Osteocyte (in vitro differentiated cells): ENCODE results near the gene DLGAP4. TPM values are rescaled to one million over a fixed set of nuclear protein-coding genes. Genes with fewer than 3 reads are reported as not detected.

ENCODE experiments used
- DNase-seq: peaks from one replicate; pipeline ENCODE4 v3.0.0; 2021; ENCODE audit warnings: mixed read lengths; ENCODE audit not compliant: unreplicated experiment; ENCODE audit errors: extremely low spot score
- H3K27ac Mint-ChIP-seq: one replicate; pipeline ENCODE4 v1.8.0; 2021; ENCODE audit warnings: mild to moderate bottlenecking, mixed read lengths; ENCODE audit not compliant: unreplicated experiment
- H3K27me3 Mint-ChIP-seq: one replicate; pipeline ENCODE4 v1.8.0; 2021; ENCODE audit warnings: mixed read lengths; ENCODE audit not compliant: unreplicated experiment
- H3K36me3 Mint-ChIP-seq: one replicate; pipeline ENCODE4 v1.8.0; 2021; ENCODE audit warnings: mixed read lengths; ENCODE audit not compliant: unreplicated experiment
- H3K4me1 Mint-ChIP-seq: one replicate; pipeline ENCODE4 v1.8.0; 2021; ENCODE audit warnings: mixed read lengths; ENCODE audit not compliant: unreplicated experiment
- H3K4me3 Mint-ChIP-seq: one replicate; pipeline ENCODE4 v1.8.0; 2021; ENCODE audit warnings: mild to moderate bottlenecking, moderate library complexity, mixed read lengths; ENCODE audit not compliant: unreplicated experiment
- H3K9me3 Mint-ChIP-seq: one replicate; pipeline ENCODE4 v1.8.0; 2021; ENCODE audit warnings: mixed read lengths; ENCODE audit not compliant: unreplicated experiment
- total RNA-seq: library from RNA; stranded (reverse); gene quantifications from 2 replicates; pipeline ENCODE4 v1.2.1, GENCODE V29; 2021
- TF ChIP-seq, protein P1 (sequence below): fragments of 200-600 bp; sonication (generic); IDR thresholded peaks from 2 replicates; pipeline ENCODE4 v1.5.0; 2021; ENCODE audit warnings: antibody characterized with exemption, mild to moderate bottlenecking, moderate library complexity

DLGAP4 gene
- total RNA-seq, 1 donor from 2014 or later, result 134 TPM

DNA sequence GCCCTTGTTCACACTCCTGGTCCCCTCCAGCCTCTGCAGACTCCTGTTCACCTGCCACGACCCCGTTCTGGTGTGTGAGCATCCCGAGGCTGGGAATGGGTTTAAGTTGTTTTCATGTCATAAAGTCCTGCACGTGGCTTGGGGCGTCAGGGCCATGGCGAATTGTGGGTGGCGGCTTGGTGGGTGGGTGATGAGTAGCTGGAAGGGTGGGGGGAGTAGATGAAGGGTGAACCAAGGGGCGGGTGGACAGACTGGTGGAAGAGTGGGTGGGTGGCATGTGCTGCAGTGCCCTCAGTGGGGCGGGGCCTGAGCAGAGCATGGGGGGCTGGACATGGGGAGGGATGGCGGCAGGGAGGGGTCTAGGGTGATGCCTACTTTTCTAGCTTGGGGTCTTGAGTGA is 54.3 kb downstream of the DLGAP4 start:
- H3K27ac Mint-ChIP-seq, result no peak overlapping the region
- H3K4me3 Mint-ChIP-seq, result no peak overlapping the region
- no peaks in the 10 kb centered on the region for H3K4me1 Mint-ChIP-seq
- TF ChIP-seq, protein P1, sequence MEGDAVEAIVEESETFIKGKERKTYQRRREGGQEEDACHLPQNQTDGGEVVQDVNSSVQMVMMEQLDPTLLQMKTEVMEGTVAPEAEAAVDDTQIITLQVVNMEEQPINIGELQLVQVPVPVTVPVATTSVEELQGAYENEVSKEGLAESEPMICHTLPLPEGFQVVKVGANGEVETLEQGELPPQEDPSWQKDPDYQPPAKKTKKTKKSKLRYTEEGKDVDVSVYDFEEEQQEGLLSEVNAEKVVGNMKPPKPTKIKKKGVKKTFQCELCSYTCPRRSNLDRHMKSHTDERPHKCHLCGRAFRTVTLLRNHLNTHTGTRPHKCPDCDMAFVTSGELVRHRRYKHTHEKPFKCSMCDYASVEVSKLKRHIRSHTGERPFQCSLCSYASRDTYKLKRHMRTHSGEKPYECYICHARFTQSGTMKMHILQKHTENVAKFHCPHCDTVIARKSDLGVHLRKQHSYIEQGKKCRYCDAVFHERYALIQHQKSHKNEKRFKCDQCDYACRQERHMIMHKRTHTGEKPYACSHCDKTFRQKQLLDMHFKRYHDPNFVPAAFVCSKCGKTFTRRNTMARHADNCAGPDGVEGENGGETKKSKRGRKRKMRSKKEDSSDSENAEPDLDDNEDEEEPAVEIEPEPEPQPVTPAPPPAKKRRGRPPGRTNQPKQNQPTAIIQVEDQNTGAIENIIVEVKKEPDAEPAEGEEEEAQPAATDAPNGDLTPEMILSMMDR, result no peak
- DNase-seq, result no peak
- no peaks in the 10 kb centered on the region for H3K36me3 Mint-ChIP-seq
- peaks cover 35% of the 10 kb centered on the region for H3K27me3 Mint-ChIP-seq
- no peaks in the 10 kb centered on the region for H3K9me3 Mint-ChIP-seq

DNA sequence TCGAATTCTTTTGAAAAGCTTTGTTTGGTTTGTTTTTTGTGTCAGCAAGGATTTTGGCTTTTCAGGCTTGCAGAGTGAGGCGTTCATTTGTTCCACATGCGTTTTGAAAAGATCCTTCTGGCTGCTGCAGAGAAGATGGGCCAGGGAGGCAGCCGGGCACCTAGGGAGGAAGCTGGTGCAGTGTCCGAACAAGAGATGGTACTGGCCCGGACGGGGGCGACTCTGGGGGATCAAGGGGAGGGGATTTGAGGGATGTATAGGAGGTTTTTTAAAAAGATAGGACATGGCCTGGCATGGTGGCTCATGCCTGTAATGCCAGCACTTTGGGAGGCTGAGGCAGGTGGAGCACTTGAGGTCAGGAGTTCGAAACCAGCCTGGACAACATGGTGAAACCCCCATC is 55.3 kb downstream of the DLGAP4 start:
- no peaks in the 10 kb centered on the region for H3K9me3 Mint-ChIP-seq
- TF ChIP-seq, protein P1, result no peak
- no peak overlapping the region for H3K4me3 Mint-ChIP-seq
- H3K27me3 Mint-ChIP-seq, result peaks cover 35% of the 10 kb centered on the region
- H3K4me1 Mint-ChIP-seq, result no peaks in the 10 kb centered on the region
- no peak overlapping the region for H3K27ac Mint-ChIP-seq
- no peaks in the 10 kb centered on the region for H3K36me3 Mint-ChIP-seq
- DNase-seq, result no peak

DNA sequence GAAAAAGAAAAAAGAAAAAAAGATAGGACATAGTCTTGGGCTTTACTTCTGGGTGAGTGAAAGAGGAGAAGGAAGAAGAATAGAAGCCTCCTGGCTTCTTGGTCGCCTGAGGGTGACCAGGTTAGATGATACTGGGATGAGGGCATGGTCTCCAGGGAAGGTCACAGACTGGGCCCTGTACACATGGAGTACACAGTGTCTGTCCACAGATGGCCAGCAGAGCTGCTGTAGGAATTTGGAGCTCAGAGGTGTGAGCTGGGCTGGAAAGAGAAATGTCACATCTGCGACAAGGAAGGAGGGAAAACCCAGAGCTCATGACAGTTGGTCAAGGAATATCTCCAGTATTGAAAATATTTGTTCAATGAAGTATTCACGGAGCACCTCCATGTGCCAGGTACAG is 56.1 kb downstream of the DLGAP4 start:
- H3K9me3 Mint-ChIP-seq, result no peaks in the 10 kb centered on the region
- H3K27ac Mint-ChIP-seq, result no peak overlapping the region
- H3K27me3 Mint-ChIP-seq, result peaks cover 35% of the 10 kb centered on the region
- no peak for DNase-seq
- TF ChIP-seq, protein P1, result no peak
- no peaks in the 10 kb centered on the region for H3K36me3 Mint-ChIP-seq
- H3K4me1 Mint-ChIP-seq, result no peaks in the 10 kb centered on the region
- no peak overlapping the region for H3K4me3 Mint-ChIP-seq

DNA sequence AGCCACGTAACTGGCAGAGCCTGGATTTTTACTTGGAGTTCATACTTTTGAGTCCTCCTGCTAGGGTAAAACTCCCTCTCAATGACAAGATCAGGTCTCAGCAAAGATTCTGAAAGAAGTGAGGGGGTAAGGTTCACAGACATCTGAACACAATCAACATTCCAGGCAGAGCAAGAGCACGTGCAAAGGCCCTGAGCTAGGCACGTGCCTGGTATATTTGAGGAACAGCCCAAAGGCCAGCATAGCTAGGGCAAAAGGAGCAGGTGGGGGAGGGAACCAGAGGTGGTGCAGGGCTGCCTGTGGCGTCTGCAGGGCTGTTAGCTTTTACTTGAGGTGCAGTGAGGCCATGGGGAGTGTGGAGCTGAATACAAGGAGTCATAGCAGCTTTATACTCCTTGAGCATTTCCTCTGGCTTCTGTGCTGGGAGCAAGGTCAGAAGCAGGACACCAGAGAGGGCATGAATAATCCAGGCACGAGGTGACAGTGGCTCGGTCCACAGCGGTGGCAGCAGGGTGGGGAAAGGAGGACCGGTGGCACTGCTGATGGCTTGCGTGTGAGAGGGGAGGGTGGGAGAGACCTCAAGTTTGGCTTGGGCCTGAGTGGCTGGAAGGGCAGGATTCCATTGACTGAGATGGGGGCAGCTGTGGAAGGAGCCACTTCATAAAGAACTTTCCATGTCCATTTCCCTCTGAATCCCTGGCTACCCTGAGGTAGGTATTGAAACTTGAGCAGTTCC is 57.0 kb downstream of the DLGAP4 start:
- Mint-ChIP-seq H3K27ac (no peak overlapping the region), H3K36me3 (no peaks in the 10 kb centered on the region), H3K4me1 (no peaks in the 10 kb centered on the region), H3K9me3 (no peaks in the 10 kb centered on the region), H3K4me3 (no peak overlapping the region), H3K27me3 (peaks cover 38% of the 10 kb centered on the region)
- DNase-seq, result no peak
- TF ChIP-seq, protein P1, result no peak

DNA sequence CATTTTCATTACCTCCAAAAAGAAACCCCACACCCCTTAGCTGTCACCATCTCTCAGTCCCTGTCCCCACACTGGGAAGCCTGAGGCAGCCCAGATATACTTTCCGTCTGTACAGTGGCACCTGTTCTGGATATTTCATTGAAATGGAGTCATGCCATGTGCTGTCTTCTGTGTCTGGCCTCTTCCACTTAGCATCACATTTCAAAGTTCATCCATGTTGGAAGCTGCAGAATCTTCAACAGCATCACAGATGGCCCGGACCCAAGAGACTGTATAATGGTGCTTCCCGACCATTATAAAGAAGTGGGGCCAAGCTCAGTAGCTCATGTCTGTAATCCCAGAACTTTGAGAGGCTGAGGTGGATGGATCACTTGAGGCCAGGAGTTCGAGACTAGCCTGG is 58.4 kb downstream of the DLGAP4 start:
- no peak overlapping the region for H3K4me3 Mint-ChIP-seq
- H3K27me3 Mint-ChIP-seq, result peaks cover 47% of the 10 kb centered on the region
- no peaks in the 10 kb centered on the region for H3K36me3 Mint-ChIP-seq
- H3K27ac Mint-ChIP-seq, result no peak overlapping the region
- TF ChIP-seq, protein P1, result no peak
- no peaks in the 10 kb centered on the region for H3K4me1 Mint-ChIP-seq
- DNase-seq, result no peak
- H3K9me3 Mint-ChIP-seq, result no peaks in the 10 kb centered on the region
